Lung microvascular endothelial cell (primary cell): Measurements from ENCODE around the gene THOC5. TPM values are rescaled to one million over a fixed set of nuclear protein-coding genes. Genes with fewer than 3 reads are reported as not detected.
"Not testable (repeated sequence)": the region's sequence is repeated elsewhere in the genome, so short reads cannot be mapped to it uniquely, and the experiment has no call there.

Experiments
- DNase-seq, 2 donors: peaks; one replicate each; pipeline versions ENCODE4 v3.0.0 to v3.0.0-alpha.2; 2010; ENCODE audit warnings: low read depth in 2 of 2
- total RNA-seq: library from RNA; depleted of rRNA; stranded (reverse); fragments of >200 nt; gene quantifications from 2 replicates; pipeline ENCODE4 v1.2.1, GENCODE V29; 2014

Gene THOC5
- total RNA-seq, 1 donor from 2014 or later = 23.2 TPM

- no peak for DNase-seq
Measured at GRCh38 chr22:29563652-29564460, 10.3 kb upstream of the THOC5 start.

- no peak for DNase-seq
Measured at GRCh38 chr22:29559853-29560252, 6.3 kb upstream of the THOC5 start.

GRCh38 chr22:29559030-29559429 is 5.5 kb upstream of the THOC5 start:
- no peak for DNase-seq

GRCh38 chr22:29555065-29555644 is 1.6 kb upstream of the THOC5 start:
- DNase-seq = no peak

- DNase-seq = not testable (repeated sequence)
Measured at GRCh38 chr22:29552357-29552756, 1.2 kb downstream of the THOC5 start.

- DNase-seq = no peak
Measured at GRCh38 chr22:29550005-29550404, 3.6 kb downstream of the THOC5 start.

- not testable (repeated sequence) for DNase-seq
Measured at GRCh38 chr22:29545045-29545444, 8.5 kb downstream of the THOC5 start.

GRCh38 chr22:29541845-29542244 is 11.7 kb downstream of the THOC5 start:
- no peak for DNase-seq

- peak; percentile 40 to 69 for DNase-seq
Measured at GRCh38 chr22:29539105-29539504, 14.5 kb downstream of the THOC5 start.

GRCh38 chr22:29536411-29536810 is 17.1 kb downstream of the THOC5 start:
- DNase-seq = no peak

GRCh38 chr22:29531419-29531818 is 22.1 kb downstream of the THOC5 start:
- DNase-seq = no peak

GRCh38 chr22:29530716-29531115 is 22.8 kb downstream of the THOC5 start:
- DNase-seq = no peak

- peak in 1 of 2 donors; percentile 5 for DNase-seq
Measured at GRCh38 chr22:29528144-29528543, 25.4 kb downstream of the THOC5 start.

- peak; percentile 44 to 46 for DNase-seq
Measured at GRCh38 chr22:29524442-29525191, 28.9 kb downstream of the THOC5 start.

GRCh38 chr22:29523761-29524160 is 29.8 kb downstream of the THOC5 start:
- DNase-seq = no peak

- DNase-seq = no peak
Measured at GRCh38 chr22:29521526-29521925, 32.0 kb downstream of the THOC5 start.

GRCh38 chr22:29520851-29521250 is 32.7 kb downstream of the THOC5 start:
- peak; percentile 52 to 93 for DNase-seq

- no peak for DNase-seq
Measured at GRCh38 chr22:29519996-29520395, 33.6 kb downstream of the THOC5 start.

GRCh38 chr22:29518427-29518826 is 35.1 kb downstream of the THOC5 start:
- DNase-seq = no peak

GRCh38 chr22:29517215-29517908 is 36.2 kb downstream of the THOC5 start:
- DNase-seq = no peak

- DNase-seq = no peak
Measured at GRCh38 chr22:29512031-29512430, 41.5 kb downstream of the THOC5 start.
